ENCODE data around the gene DCHS1. TPM values are rescaled to one million over a fixed set of nuclear protein-coding genes. Genes with fewer than 3 reads are reported as not detected.

Gene DCHS1
- total RNA-seq, 3 donors from 2014 or later (not counting 1 experiment from before 2014, with no cell fraction given): 0.49 to 1.0 (median 0.83) TPM

GRCh38 chr11:6622261-6623171, 33.1 kb downstream of the DCHS1 start:
- intact Hi-C loops (cut with micrococcal nuclease): no loop called here
- no peaks in the 10 kb centered on the region for H3K9me3 ChIP-seq (ENCODE audit: control insufficient read depth, insufficient read depth, low read length)
- DNase-seq: no peak
- no peaks in the 10 kb centered on the region for H3K9me3 Mint-ChIP-seq
- H3K27me3 ChIP-seq (ENCODE audit: control insufficient read depth, insufficient read depth, low read length): no peaks in the 10 kb centered on the region
- TF ChIP-seq, protein P1, sequence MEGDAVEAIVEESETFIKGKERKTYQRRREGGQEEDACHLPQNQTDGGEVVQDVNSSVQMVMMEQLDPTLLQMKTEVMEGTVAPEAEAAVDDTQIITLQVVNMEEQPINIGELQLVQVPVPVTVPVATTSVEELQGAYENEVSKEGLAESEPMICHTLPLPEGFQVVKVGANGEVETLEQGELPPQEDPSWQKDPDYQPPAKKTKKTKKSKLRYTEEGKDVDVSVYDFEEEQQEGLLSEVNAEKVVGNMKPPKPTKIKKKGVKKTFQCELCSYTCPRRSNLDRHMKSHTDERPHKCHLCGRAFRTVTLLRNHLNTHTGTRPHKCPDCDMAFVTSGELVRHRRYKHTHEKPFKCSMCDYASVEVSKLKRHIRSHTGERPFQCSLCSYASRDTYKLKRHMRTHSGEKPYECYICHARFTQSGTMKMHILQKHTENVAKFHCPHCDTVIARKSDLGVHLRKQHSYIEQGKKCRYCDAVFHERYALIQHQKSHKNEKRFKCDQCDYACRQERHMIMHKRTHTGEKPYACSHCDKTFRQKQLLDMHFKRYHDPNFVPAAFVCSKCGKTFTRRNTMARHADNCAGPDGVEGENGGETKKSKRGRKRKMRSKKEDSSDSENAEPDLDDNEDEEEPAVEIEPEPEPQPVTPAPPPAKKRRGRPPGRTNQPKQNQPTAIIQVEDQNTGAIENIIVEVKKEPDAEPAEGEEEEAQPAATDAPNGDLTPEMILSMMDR (IDR thresholded peaks at IDR 0.05): no peak
- no peaks in the 10 kb centered on the region for H3K36me3 Mint-ChIP-seq
- WGBS (ENCODE audit: insufficient coverage): 89% methylated on average over 24 of the region's 24 CpGs
- H3K4me1 Mint-ChIP-seq: peaks cover 3 to 9% of the 10 kb centered on the region in 2 donors
- H3K27ac ChIP-seq (ENCODE audit: low read length): no peak overlapping the region
- no peak overlapping the region for H3K27ac Mint-ChIP-seq
- H3K27me3 Mint-ChIP-seq (ENCODE audit: low read depth in 2 of 2): no peaks in the 10 kb centered on the region
- H3K4me1 ChIP-seq (ENCODE audit: control insufficient read depth, insufficient read depth, low read length): peaks cover 26% of the 10 kb centered on the region
- ATAC-seq: no peak
- no peak overlapping the region for H3K4me3 ChIP-seq (ENCODE audit: low read length)
- H3K4me3 Mint-ChIP-seq: no peak overlapping the region
- no peaks in the 10 kb centered on the region for H3K36me3 ChIP-seq (ENCODE audit: control insufficient read depth, insufficient read depth, low read length)

DNA sequence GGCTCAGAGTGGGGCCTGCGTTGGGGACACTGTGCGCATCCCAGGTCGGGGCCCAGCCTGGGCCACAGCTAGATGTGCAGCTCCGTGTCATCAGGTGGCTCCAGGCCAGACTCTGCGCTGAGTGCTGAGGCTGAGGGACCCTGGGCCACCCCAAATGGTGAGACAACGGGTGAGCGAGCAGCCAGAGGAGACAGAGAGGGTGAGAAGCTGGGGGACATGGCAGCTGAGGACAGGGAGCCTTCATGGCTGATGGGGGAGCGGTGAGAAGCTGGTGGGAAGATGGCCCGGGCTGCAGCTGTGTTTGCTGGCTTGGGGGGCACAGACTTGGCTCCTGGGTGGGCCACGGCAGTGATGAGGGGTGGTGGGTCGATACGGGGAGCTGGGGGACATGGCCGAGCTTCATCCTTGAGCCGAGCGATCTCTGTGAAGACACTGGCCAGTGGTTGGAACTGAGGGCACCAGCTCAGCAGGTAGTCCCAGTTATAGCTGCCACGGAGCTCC, 33.8 kb downstream of the DCHS1 start:
- Histone ChIP-seq H3K9me3 (ENCODE audit: control insufficient read depth, insufficient read depth, low read length) (no peaks in the 10 kb centered on the region), H3K27me3 (ENCODE audit: control insufficient read depth, insufficient read depth, low read length) (no peaks in the 10 kb centered on the region), H3K36me3 (ENCODE audit: control insufficient read depth, insufficient read depth, low read length) (peaks cover 2% of the 10 kb centered on the region), H3K4me3 (ENCODE audit: low read length) (no peak overlapping the region), H3K27ac (ENCODE audit: low read length) (no peak overlapping the region), H3K4me1 (ENCODE audit: control insufficient read depth, insufficient read depth, low read length) (peaks cover 26% of the 10 kb centered on the region)
- H3K36me3 Mint-ChIP-seq: no peaks in the 10 kb centered on the region
- H3K4me1 Mint-ChIP-seq: peaks cover 0 to 5% of the 10 kb centered on the region in 2 donors
- 89% methylated on average over 16 of the region's 16 CpGs for WGBS (ENCODE audit: insufficient coverage)
- no peak overlapping the region for H3K4me3 Mint-ChIP-seq
- TF ChIP-seq, protein P1 (IDR thresholded peaks at IDR 0.05): no peak
- no peaks in the 10 kb centered on the region for H3K9me3 Mint-ChIP-seq
- no peaks in the 10 kb centered on the region for H3K27me3 Mint-ChIP-seq (ENCODE audit: low read depth in 2 of 2)
- DNase-seq (no peak), ATAC-seq (no peak)
- no peak overlapping the region for H3K27ac Mint-ChIP-seq
- intact Hi-C loops (cut with micrococcal nuclease): no loop called here

- Histone ChIP-seq H3K36me3 (ENCODE audit: control insufficient read depth, insufficient read depth, low read length) (peaks cover 12% of the 10 kb centered on the region), H3K27me3 (ENCODE audit: control insufficient read depth, insufficient read depth, low read length) (no peaks in the 10 kb centered on the region), H3K4me1 (ENCODE audit: control insufficient read depth, insufficient read depth, low read length) (peaks cover 26% of the 10 kb centered on the region), H3K27ac (ENCODE audit: low read length) (no peak overlapping the region), H3K9me3 (ENCODE audit: control insufficient read depth, insufficient read depth, low read length) (no peaks in the 10 kb centered on the region), H3K4me3 (ENCODE audit: low read length) (no peak overlapping the region)
- DNase-seq (no peak), ATAC-seq (no peak)
- intact Hi-C loops (cut with micrococcal nuclease): no loop called here
- H3K36me3 Mint-ChIP-seq: no peaks in the 10 kb centered on the region
- no peaks in the 10 kb centered on the region for H3K9me3 Mint-ChIP-seq
- no peak overlapping the region for H3K4me3 Mint-ChIP-seq
- TF ChIP-seq, protein P1 (IDR thresholded peaks at IDR 0.05): no peak
- no peaks in the 10 kb centered on the region for H3K27me3 Mint-ChIP-seq (ENCODE audit: low read depth in 2 of 2)
- 90% methylated on average over 1 of the region's 1 CpG for WGBS (ENCODE audit: insufficient coverage)
- H3K4me1 Mint-ChIP-seq: peaks cover 0 to 3% of the 10 kb centered on the region in 2 donors
- no peak overlapping the region for H3K27ac Mint-ChIP-seq
Observed at GRCh38 chr11:6620636-6621035, 35.0 kb downstream of the DCHS1 start.

Data from natural killer cell (primary cell).